Measurements from ENCODE around the gene RFC3.

Gene RFC3

GRCh38 chr13:33869005-33869404 lies 51.1 kb downstream of the RFC3 start:
- DNase-seq: no peak

GRCh38 chr13:33870046-33870668 lies 52.2 kb downstream of the RFC3 start:
- no peak for DNase-seq

GRCh38 chr13:33871207-33872004 lies 53.5 kb downstream of the RFC3 start:
- no peak for DNase-seq

GRCh38 chr13:33872005-33872351 lies 54.0 kb downstream of the RFC3 start:
- no peak for DNase-seq

- DNase-seq: no peak
These were observed 55.4 kb downstream of the RFC3 start for GRCh38 chr13:33873251-33873908.

GRCh38 chr13:33874871-33875270 lies 56.9 kb downstream of the RFC3 start:
- no peak for DNase-seq

- DNase-seq: no peak
These were observed 57.9 kb downstream of the RFC3 start for GRCh38 chr13:33875618-33876401.

GRCh38 chr13:33876716-33877394 lies 58.9 kb downstream of the RFC3 start:
- no peak for DNase-seq

GRCh38 chr13:33879118-33879517 lies 61.2 kb downstream of the RFC3 start:
- DNase-seq: no peak

GRCh38 chr13:33882804-33883203 lies 64.9 kb downstream of the RFC3 start:
- no peak for DNase-seq

GRCh38 chr13:33884531-33885220 lies 66.7 kb downstream of the RFC3 start:
- no peak for DNase-seq
